Measurements from ENCODE around the gene PHYHD1.

- TF ChIP-seq CTCF (IDR thresholded peaks at IDR 0.05 in 4 of 5, conservative IDR thresholded peaks at IDR 0.05 in 1 of 5), result no peak
- no peak for TF ChIP-seq POLR2A (IDR thresholded peaks at IDR 0.05)
These were observed 25.2 kb upstream of the PHYHD1 start for GRCh38 chr9:128895556-128895955.
